ENCODE data around the gene NT5M.
A peak's percentile ranks its signal among the peaks of the same experiment; 100 is the strongest.
"Not testable (repeated sequence)": the region's sequence is repeated elsewhere in the genome, so short reads cannot be mapped to it uniquely, and the experiment has no call there.

Gene NT5M

GRCh38 chr17:17289701-17290100, 13.5 kb upstream of the NT5M start:
- TF ChIP-seq CTCF (conservative IDR thresholded peaks at IDR 0.05): no peak
- no peak for TF ChIP-seq ZFX (IDR thresholded peaks at IDR 0.05)

GRCh38 chr17:17295141-17295540, 8.0 kb upstream of the NT5M start:
- no peak for TF ChIP-seq CTCF (conservative IDR thresholded peaks at IDR 0.05)
- no peak for TF ChIP-seq ZFX (IDR thresholded peaks at IDR 0.05)
- no peak overlapping the region for H3K27ac ChIP-seq

More at GRCh38 chr17:17289701-17290100, 13.5 kb upstream of the NT5M start:
- no peak overlapping the region for H3K27ac ChIP-seq

- TF ChIP-seq CTCF (conservative IDR thresholded peaks at IDR 0.05) (no peak), ZFX (IDR thresholded peaks at IDR 0.05) (no peak)
- H3K27ac ChIP-seq: no peak overlapping the region
These were observed 6.0 kb upstream of the NT5M start for GRCh38 chr17:17297217-17297616.

- no peak overlapping the region for H3K27ac ChIP-seq
- no peak for TF ChIP-seq CTCF (conservative IDR thresholded peaks at IDR 0.05)
- TF ChIP-seq ZFX (IDR thresholded peaks at IDR 0.05): no peak
These were observed 5.1 kb upstream of the NT5M start for GRCh38 chr17:17298108-17298507.

GRCh38 chr17:17300624-17301568, 2.3 kb upstream of the NT5M start:
- no peak for TF ChIP-seq ZFX (IDR thresholded peaks at IDR 0.05)
- no peak for TF ChIP-seq CTCF (conservative IDR thresholded peaks at IDR 0.05)
- H3K27ac ChIP-seq: no peak overlapping the region

- not testable (repeated sequence) for H3K27ac ChIP-seq
These were observed 1.5 kb upstream of the NT5M start for GRCh38 chr17:17301659-17302058.

GRCh38 chr17:17303847-17304490, 796 bp downstream of the NT5M start:
- TF ChIP-seq ZFX (IDR thresholded peaks at IDR 0.05) (no peak), CTCF (conservative IDR thresholded peaks at IDR 0.05) (no peak)
- peak overlapping the region; percentile 77 for H3K27ac ChIP-seq
